HG03280 (cell line): ENCODE data around the gene PHC2.

Experiments used
- ATAC-seq: cut with Tn5 transposase; IDR thresholded peaks from one replicate; pipeline ENCODE4 v1.9.1; 2021; ENCODE audit warnings: mild to moderate bottlenecking, moderate library complexity; ENCODE audit not compliant: unreplicated experiment

PHC2 gene

GRCh38 chr1:33455539-33456501, 24.9 kb upstream of the PHC2 start:
- ATAC-seq: no peak

GRCh38 chr1:33454646-33455282, 23.9 kb upstream of the PHC2 start:
- no peak for ATAC-seq

GRCh38 chr1:33446590-33446989, 15.7 kb upstream of the PHC2 start:
- no peak for ATAC-seq

GRCh38 chr1:33445108-33445507, 14.2 kb upstream of the PHC2 start:
- ATAC-seq: no peak

GRCh38 chr1:33443705-33444180, 12.8 kb upstream of the PHC2 start:
- ATAC-seq: no peak

- ATAC-seq: no peak
Observed at GRCh38 chr1:33443080-33443704, 12.3 kb upstream of the PHC2 start.

GRCh38 chr1:33442141-33442540, 11.2 kb upstream of the PHC2 start:
- ATAC-seq: no peak

- no peak for ATAC-seq
Observed at GRCh38 chr1:33441088-33441745, 10.3 kb upstream of the PHC2 start.

GRCh38 chr1:33439662-33440061, 8.8 kb upstream of the PHC2 start:
- ATAC-seq: no peak

GRCh38 chr1:33438364-33439160, 7.7 kb upstream of the PHC2 start:
- no peak for ATAC-seq

- no peak for ATAC-seq
Observed at GRCh38 chr1:33436557-33437285, 5.8 kb upstream of the PHC2 start.

GRCh38 chr1:33435096-33435820, 4.4 kb upstream of the PHC2 start:
- no peak for ATAC-seq

- no peak for ATAC-seq
Observed at GRCh38 chr1:33434363-33434750, 3.5 kb upstream of the PHC2 start.

GRCh38 chr1:33433509-33434362, 2.8 kb upstream of the PHC2 start:
- ATAC-seq: no peak

- no peak for ATAC-seq
Observed at GRCh38 chr1:33429856-33430691, 821 bp downstream of the PHC2 start.

- no peak for ATAC-seq
Observed at GRCh38 chr1:33429332-33429731, 1.6 kb downstream of the PHC2 start.

GRCh38 chr1:33428661-33429060, 2.2 kb downstream of the PHC2 start:
- no peak for ATAC-seq
